ENCODE measurements around the gene GHRH.

The GHRH gene

DNA sequence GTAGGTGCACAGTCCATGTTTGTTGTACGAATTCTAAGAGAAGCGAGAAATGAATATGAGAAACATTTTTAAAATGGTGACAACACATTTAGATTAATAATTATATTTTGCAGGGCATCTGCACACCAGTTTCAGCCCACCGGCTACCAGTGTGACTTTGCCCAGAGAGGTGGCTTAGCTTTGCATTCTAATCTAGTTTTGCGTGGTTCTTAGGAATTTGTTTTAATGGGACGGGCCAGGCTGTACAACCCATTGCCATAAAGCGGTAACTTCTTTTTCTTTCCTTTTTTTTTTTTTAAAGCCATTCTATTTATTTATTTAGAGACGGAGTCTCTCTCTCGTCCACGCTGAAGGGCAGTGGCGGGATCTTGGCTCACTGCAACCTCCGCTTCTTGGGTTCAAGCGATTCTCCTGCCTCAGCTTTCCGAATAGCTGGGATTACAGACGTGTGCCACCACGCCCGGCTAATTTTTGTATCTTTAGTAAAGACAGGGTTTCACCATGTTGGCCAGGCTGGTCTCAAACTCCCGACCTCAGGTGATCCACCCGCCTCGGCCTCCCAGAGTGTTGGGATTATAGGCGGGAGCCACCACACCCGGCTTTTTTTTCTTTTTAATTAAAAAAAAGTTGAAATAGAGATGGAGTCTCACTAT lies 28.7 kb upstream of the GHRH start:
- DNase-seq (ENCODE audit: low read depth in 2 of 2) = no peak

DNA sequence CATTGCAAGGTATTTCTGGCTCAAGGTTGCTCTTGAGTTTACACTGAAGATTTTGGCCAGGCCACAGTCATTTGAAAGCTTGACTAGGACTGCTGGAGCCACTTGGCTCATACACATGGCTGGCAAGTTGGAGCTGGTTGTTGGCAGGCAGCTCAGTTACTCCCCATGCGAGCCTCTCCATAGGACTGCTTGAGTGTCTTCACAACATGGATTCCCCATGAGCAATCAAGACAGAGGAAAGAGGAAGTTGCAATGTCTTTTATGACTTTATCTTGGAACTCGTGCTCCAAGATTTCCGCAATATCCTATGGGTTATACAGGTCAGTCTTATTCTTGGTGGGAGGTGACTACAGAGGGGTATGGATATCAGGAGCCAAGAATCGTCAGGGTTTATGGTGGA lies 26.5 kb upstream of the GHRH start:
- no peak for DNase-seq (ENCODE audit: low read depth in 2 of 2)

DNA sequence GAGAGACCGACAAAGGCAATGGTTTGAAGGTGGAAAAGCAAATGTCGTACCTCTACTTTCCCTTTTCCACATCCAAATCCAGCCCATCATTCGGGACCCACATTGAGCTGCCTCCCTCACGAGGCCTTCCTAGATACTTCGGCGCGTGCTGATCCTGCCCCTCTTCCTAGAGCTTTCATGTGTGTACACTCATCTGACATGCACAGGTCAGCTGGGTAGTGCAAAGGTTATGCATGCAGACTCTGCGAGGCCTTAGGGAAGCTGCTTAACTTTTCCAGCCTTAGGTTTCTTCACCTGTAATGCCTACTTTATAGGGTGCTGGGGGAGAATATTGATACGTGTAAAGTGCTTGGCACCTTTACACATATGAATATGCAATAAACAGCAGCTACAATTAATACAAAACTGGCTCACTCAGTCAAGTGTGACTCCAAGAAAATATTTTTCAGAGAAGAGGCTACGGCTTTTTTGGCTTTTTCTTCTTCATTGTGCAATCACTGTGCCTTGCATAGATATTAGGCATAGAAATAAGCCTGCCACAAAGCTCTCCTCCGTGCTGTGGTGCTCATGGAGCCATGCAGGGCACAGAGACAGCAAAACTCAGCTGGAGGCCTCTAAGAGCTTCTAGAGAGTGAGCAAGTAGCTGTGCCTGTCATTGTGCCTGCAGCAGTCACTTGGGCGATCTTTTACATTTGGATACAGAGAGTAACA lies 24.2 kb upstream of the GHRH start:
- no peak for DNase-seq (ENCODE audit: low read depth in 2 of 2)

DNA sequence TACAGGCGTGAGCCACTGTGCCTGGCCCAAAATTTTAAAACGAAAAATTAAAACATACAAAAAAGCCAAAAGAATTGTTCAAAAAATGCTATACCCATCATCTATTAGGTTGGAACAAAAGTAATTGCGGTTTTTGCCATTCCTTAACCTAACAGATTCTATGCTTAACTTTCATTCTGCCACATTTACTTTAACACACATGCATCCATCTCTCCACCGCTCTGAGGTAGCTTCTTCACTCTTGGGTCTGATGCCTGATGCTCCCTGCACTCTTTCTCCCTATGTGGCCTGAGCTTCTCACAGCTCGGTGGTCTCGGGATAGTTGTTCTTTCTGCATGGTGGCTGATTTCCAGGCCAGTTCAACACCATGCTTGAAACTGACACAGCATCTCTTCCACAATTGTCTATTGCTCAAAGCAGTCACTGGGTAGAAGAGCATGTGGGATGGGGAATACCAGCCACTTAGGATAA lies 23.1 kb upstream of the GHRH start:
- no peak for DNase-seq (ENCODE audit: low read depth in 2 of 2)

DNA sequence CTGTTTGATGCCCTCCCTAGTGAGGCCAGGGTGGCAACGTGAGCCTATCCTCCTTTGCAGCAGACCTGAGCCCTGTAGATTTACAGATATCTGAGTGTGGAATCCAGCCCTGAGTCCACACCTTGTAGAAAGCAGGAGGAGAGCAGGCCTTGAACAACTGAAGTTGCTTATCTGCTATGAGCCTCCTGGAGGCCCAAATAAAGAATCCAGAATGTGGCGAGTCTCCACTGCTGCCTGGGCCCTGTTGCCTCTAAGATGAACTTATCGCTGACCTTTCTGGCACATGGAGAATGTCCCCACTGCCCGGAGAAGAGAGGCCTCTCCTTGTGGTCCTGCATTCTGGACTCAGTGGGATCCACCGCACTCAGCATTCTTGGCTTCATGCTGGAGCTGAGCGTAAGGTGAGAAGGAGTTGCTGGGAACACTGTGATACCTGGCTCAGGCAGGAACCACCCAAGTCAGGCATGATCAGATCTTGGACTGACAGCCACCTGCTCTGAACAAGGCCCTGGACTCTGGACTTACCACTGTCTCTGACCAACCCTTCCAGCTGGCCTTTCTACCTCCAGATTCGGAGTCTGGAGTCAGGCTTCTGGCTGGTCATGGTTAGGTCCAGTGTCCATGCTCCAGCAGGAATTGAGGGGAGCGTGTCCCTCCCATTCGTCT lies 22.0 kb upstream of the GHRH start:
- no peak for DNase-seq (ENCODE audit: low read depth in 2 of 2)

DNA sequence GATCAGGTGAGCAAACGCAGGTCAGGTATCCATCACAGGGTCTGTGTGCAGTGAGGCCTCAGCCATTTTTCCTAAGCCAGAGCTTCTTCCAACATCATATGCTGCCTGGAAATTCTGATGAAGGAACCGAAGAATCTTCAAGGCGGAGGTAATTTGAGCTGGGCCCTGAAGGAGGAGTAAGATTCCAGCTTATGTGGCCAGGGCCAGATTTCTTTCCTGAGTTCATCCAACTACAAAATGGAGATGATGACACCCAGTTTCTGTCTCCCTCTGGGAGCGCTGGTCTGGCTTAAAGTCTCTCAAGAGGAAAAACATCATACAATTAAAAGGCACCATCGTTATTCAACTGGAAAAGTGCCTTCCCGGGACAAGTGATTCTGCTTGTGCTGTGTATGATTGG lies 20.9 kb upstream of the GHRH start:
- DNase-seq (ENCODE audit: low read depth in 2 of 2) = no peak

DNA sequence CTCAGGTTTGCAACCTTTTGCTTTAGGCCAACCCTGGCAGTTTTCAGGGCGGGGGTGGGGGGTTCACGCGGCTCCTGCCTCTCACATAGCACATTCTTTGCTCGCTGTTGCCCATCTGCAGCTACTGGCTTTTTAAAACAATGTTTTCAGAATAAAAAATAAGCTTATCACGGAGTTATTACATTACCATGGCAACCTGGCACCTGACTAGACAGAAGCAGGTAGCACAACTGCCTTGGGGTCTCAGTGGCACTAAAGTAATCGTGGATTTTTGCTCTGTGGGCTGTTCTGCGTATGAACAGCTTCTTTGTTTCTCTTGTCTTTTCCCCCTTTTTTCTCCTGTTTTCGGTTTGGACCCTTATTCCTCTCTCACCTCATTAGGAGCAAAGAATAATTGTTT lies 18.8 kb upstream of the GHRH start:
- no peak for DNase-seq (ENCODE audit: low read depth in 2 of 2)

DNA sequence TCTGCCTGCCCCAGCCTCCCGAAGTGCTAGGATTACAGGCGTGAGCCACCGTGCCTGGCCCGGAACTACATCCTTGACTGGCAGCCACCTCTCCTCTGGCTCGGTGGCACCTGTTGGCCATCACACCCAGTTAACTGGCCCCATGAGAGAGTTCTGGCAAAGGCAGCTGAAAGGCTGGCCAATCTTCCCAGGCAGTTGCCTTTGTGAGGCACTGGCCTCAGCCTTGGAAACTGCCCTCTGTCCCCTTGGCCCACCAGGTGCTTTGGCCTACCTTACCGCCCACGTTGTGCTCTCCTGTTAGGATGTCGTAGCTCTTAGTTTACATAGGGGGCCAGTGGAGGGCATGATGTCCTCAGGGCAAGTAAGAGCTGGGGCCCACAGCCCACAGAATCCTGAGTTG lies 18.2 kb upstream of the GHRH start:
- no peak for DNase-seq (ENCODE audit: low read depth in 2 of 2)

DNA sequence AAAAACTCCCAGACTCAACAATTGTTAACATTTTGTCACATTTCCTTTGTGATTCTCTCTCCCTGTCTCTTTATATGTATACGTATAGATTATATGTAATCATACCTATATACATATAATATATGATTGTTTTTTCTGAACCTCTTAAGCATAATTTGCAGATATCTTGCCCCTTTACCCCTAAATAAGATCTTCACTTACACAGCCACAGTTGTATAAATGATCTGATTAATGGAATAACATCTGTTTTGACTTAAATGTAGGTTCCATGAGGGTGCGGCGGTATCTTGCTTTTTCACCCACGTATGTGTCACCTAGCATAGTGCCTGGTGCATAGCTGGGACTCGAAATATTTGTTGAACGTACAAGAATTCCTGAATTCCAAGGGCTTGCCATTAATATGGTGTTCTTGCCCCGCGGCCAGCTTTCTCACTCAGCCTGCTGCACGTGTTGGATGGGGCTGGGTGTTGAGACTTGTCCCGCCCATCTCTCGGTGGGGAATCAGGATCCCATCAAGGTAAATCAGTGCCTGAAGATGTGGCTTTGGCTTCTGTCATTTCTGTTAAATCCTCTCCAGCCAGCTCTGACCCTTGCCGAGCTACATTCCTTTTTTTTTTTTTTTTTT lies 17.5 kb upstream of the GHRH start:
- DNase-seq (ENCODE audit: low read depth in 2 of 2) = no peak

DNA sequence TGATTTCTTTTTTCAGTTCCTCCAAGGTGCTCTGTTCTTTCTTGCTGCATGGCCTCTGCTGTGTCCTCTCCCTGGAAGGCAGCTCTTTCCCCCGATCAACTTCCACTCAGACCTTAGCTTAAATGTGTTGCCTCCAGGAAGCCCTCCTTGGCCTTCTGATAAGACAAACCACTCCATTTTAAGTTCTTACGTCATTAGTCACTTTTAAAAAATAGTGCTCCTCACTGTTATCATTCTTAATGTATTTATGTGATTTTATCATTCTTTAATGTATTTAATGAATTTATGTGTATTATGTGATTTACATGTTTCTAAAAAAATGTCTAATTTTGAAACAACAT lies 15.6 kb upstream of the GHRH start:
- DNase-seq (ENCODE audit: low read depth in 2 of 2) = no peak

DNA sequence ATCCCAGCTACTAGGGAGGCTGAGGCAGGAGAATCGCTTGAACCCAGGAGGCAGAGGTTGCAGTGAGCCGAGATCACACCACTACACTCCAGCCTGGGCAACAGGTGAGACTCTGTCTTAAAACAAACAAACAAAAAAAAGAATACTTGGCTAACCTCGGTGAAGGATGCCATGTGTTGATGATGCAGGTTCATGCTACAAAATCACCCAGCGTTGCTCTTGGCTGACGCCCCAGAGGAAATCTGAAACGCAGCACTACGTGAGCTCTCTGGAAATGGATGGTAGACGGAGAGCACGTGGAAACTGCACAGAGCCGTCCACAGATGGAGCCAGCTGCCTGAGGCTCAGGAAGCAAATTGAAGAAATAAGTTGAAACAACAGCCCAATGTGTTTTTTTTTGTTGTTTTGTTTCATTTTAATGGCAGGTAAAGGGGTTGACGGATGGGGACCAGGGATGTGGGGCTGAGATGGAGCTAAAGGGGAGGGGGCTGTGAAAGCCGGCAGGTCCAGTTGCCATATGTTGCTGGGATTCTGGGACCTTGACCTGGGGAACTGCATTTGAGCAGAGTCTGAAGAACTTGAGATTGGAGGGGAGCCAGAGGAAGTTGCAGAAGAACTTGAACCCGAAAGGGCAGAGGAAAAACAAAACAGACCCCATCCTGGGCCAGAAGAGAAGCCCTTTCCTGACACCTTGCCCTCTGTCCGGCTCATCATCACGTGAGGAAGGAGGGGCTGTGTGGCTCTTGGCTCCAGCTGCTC lies 15.1 kb upstream of the GHRH start:
- DNase-seq (ENCODE audit: low read depth in 2 of 2) = no peak

DNA sequence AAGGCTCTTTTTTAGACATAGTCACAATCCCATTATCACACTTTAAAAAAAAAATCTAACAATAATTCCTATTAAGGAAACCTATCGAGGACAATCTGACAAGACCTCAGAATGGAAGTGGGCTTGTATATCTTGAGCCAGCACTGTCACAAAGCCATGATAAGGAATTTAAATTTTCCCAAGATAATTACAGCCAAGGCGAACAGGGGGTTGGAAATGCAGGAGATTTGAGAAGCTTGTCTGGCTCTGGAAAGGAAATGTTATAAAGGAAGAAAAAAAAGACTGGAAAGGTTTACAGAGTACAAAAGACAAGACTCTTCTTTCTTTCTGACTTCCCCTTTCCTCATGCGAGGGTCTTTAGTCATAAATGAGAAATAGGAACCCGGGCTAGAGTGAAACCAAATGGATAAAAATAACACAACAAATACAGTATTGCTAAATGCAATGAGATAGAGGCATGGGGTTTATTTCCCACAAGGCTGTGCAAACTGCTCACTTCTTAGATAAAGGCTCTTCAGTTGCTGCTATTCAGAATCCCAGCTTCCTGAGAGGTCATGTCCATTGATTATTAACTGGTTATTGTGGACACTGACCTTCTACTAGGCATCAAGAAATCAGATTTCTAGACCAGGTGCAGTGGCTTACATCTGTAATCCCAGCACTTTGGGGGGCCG lies 13.4 kb upstream of the GHRH start:
- no peak for DNase-seq (ENCODE audit: low read depth in 2 of 2)

DNA sequence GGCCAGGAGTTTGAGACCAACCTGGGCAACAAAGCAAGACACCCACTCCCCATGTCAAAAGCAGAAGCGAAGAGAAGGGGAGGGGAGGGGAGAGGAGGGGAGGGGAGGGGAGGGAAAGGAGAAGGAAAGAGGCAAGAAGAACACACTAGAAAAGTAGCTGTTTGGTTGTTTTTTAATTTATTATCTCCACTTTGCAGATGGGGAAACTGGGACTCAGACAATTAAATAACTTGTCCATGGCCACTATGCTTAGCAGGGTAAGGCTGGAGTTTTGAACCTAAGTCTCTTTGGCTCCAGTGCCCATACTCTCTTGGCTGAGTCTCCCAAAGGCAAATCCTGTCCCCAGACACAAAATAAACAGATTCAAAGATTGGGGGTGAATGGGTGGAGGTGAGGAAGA lies 12.4 kb upstream of the GHRH start:
- DNase-seq (ENCODE audit: low read depth in 2 of 2) = no peak

DNA sequence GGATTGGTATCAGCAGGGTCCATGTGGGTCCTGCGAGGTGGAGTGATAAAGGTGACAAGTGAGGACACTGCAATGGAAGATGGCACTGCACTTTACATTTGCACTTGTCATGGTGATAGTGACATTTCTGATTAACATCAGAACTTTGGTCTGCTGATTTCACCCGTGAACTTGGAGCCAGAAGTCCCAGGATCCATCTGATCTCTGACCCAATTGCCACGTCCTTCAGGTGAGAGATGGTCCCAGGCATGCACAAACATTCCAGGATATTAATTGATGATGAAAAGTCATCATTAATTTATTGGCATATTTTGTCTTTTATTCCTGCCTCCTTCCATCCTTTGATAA lies 9.8 kb upstream of the GHRH start:
- no peak for DNase-seq (ENCODE audit: low read depth in 2 of 2)

DNA sequence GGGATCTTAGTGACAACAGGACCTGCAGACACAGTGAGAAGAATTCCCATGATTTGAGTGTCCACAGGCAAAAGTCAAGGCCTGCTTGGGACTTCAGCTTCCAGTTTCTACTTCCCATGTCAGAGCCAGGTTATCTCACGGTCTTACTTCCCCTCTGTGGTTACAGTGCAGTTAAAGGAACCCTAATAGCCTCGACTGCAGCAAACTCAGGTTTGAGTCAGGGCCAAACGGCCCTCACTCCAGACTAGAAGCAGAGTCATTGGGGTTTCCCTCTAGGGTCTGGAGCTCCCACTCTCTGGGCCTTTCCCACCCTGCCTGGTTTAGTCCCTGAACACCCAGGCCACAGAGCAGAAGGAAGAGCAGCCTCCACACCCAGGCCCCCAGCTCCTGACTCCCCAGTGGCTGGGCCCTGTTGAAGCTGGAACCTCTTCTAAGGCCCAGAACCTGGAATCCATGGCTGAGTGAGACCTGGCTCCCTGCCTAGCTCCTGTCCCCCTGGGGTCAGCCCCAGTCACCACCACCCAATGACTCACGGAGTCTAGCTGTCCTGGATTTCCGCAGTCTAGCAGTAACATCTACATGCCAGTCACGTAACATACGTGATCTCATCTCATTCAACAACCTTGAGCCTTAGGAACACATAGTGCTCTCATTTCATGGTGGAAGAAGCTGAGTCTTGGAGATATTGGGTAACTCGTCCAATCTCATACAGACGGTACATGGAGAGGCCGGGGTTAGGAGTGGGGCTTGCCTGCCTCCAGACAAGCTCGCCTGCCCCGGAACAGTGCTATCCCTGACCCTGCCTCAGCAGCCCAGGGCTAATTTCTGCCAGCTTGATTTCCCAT lies 9.2 kb upstream of the GHRH start:
- DNase-seq (ENCODE audit: low read depth in 2 of 2) = no peak

DNA sequence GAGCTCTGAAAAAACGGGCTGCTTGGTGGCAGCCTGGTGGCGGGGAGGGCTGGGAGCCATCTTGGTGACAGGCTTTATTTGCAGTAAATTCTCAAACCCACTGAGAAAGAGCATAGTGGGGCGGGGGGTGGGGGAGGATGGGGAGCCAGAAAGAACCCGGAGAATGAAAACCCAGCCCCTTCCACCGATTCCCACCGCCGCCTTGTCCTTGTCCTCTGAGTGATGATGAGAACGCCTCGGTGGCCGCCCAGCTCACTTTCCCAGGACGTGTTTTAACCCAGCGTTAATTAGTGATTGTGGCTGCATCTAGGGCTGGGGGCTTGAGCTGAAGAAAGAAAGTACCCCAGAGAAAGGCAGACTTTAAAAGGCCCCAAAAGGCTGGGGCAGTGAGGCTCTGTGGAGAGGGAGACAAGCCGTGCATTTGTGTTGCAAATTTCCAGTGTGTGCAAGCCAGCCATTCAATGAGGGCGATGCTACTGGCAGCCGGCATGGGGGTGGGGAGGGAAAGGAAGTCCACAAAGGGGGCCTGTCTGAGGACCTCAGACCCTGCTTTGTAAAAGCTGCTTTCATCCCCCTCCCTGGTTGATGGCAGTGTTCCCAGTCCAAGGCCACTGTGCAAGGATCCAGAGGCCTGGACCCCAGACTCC lies 6.2 kb upstream of the GHRH start:
- no peak for DNase-seq (ENCODE audit: low read depth in 2 of 2)

DNA sequence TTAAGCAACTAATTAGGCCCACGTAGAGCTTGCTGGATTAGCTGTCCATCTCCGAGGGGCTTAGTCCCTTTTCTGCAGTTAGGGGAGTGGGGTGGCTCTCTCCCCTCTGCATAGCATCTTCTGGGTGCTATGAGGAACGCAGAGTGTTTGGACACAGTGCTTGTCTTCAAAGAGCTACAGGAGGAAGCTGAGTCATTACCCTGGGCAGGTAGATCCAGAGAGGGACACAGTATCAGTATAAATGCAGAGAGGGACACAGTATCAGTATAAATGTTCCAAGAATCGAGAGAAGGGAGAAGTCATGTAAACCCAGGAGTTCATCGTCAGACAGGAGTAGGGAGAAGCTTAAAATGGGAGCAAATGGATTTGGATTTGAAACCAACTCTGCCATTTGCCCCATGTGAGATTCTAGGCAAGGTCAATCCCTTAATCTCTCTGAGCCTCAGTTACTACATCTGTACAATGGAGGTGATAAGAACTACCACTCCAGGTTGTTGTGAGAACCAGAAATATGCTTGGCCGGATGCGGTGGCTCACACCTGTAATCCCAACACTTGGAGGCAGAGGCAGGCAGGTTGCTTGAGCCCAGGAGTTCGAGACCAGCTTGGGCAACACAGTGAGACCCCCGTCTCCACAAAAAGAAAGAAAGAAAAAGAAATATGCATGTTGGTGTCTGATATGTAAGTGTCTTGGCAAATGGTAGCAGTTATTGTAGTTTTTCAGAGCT lies 5.5 kb upstream of the GHRH start:
- no peak for DNase-seq (ENCODE audit: low read depth in 2 of 2)

DNA sequence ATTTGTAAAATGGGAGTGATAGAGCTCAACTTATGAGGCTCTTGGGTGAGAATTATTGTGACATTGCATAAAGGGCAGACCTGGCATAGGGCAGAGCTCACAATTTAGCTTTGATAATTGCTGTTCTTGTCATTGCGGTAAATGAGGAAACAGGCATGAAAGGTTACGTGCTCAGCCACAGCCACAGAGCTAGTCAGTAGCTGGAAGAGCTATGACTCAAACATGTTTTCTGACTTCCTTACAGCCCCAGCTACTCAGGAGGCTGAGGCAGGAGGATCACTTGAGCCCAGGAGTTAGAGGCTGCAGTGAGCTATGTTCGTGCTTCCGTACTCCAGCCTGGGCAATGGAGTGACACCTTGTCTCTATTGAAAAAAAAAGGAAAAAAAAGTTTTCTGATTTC lies 3.5 kb upstream of the GHRH start:
- DNase-seq (ENCODE audit: low read depth in 2 of 2) = no peak

DNA sequence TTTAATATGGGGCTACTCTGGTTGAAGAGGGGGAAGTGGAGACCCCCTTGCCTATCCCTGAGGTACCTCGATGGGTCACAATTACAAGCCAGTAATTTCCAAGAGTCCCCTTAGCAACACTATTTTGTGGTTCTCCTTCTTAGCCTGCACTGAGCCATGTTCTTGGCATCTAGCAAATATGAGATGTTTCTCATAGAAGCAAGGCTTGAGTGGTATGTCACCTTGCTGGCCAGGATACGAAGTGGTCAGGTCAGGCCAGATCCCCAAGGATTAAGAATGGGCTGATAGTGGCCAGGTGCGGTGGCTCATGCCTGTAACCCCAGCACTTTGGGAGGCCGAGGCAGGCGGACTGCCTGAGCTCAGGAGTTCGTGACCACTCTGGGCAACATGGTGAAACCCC lies 2.1 kb upstream of the GHRH start:
- no peak for DNase-seq (ENCODE audit: low read depth in 2 of 2)

DNA sequence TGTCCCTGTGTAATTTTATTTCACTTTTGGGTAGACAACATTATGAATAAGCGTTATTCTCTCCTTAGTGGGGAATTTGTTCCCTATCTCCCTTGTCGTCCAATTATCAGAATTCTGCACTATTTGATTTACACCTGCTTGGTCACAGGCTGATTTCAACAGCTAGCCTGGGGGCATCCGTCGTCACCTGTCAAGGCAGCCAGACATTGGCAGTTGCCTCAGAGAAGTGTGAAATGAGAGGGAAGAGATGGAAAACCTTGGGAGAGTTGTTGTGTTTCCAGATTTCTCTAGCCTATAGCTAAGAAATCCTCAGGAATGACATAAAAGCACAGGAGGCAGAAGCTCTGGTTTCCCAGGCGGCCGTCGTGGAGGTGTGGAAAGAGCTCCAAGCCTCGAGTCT lies 891 bp upstream of the GHRH start:
- DNase-seq (ENCODE audit: low read depth in 2 of 2) = no peak
